Muscle layer of colon (tissue), 2 donors: Measurements from ENCODE around the gene PRAMEF4.
"Not testable (repeated sequence)": the region's sequence is repeated elsewhere in the genome, so short reads cannot be mapped to it uniquely, and the experiment has no call there.

Experiments
- H3K27ac ChIP-seq: one replicate; pipeline ENCODE4 v1.7.0; 2013; ENCODE audit warnings: low read depth, mild to moderate bottlenecking, low read length, moderate library complexity
- H3K27me3 ChIP-seq, 2 donors: one replicate each; pipeline ENCODE4 v1.7.0; 2013; ENCODE audit warnings: low read length in 2 of 2, mild to moderate bottlenecking in 2 of 2; ENCODE audit not compliant: insufficient read depth in 2 of 2, control insufficient read depth in 1 of 2
- H3K36me3 ChIP-seq: one replicate; pipeline ENCODE4 v1.7.0; 2013; ENCODE audit warnings: mild to moderate bottlenecking, low read length; ENCODE audit not compliant: insufficient read depth
- H3K4me1 ChIP-seq: one replicate; pipeline ENCODE4 v1.7.0; 2013; ENCODE audit warnings: mild to moderate bottlenecking, low read length; ENCODE audit not compliant: insufficient read depth
- H3K4me3 ChIP-seq, 2 donors: one replicate each; pipeline ENCODE4 v1.7.0; 2013; ENCODE audit warnings: low read length in 2 of 2, low read depth in 1 of 2, mild to moderate bottlenecking in 1 of 2, moderate library complexity in 1 of 2
- H3K9ac ChIP-seq: one replicate; pipeline ENCODE4 v1.7.0; 2013; ENCODE audit warnings: low read length
- H3K9me3 ChIP-seq: one replicate; pipeline ENCODE4 v1.7.0; 2013; ENCODE audit warnings: mild to moderate bottlenecking, low read length
- donor health status: abdominal sarcoma.
- donor health status: Adenocarcinoma of cecum.

The PRAMEF4 gene

GRCh38 chr1:12848620-12849019 is 37.4 kb downstream of the PRAMEF4 start, which contains the start of gene HNRNPCL1:
Gene HNRNPCL1 (minus strand): TSS chr1:12848720. CDS start chr1:12848289, 431 bp downstream.
- not testable (repeated sequence) for H3K27me3 ChIP-seq, H3K27ac ChIP-seq, H3K4me1 ChIP-seq, H3K9me3 ChIP-seq, H3K9ac ChIP-seq, H3K36me3 ChIP-seq, H3K4me3 ChIP-seq

DNA sequence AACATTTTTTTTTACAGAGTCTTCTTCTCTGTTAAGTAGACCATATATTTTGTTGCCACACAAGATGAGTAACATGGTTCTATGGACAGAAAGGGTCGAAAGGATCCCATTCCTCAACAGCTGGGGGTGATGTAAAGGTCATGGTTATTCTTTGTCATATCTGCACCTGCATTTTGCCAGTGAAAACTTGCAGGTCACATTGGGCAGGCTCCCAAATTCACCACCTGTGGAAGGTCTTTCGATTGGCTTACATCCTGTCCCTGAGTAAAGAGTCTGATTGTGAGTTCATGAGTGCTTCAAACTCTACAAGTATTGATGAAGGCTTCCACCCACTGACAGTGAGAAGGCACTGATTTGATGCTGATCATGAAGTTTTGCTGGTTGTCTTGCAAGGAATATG is 52.8 kb downstream of the PRAMEF4 start:
- not testable (repeated sequence) for H3K4me3 ChIP-seq

DNA sequence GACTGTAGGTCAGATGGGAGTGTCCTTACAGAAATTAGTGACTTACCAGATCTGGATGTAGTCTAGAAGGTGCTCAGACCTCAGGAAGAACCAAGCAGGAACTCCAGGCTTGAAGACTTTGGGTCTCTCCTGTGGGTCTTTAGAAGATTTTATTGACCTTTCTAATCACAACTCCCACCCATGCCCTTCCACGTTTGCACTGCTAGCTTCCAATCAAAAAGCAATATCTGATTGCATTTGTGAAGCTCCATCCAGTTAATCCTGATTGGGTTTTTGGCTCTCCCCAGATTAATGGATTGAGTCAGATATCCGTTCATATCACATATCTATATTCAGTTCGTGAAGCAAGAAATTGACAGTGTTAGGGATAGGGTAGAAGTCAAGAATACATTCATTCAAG is 54.7 kb downstream of the PRAMEF4 start, which contains the start of gene PRAMEF11:
PRAMEF11 (minus strand) TSS at position 101 of the 400 bp plus-strand sequence. CDS start 2,621 bp downstream, outside the sequence.
- not testable (repeated sequence) for H3K4me1 ChIP-seq, H3K4me3 ChIP-seq, H3K9me3 ChIP-seq, H3K27me3 ChIP-seq, H3K36me3 ChIP-seq, H3K27ac ChIP-seq, H3K9ac ChIP-seq

More for the DNA sequence above, 52.8 kb downstream of the PRAMEF4 start:
- H3K9me3 ChIP-seq, H3K27ac ChIP-seq, H3K9ac ChIP-seq, H3K27me3 ChIP-seq, H3K36me3 ChIP-seq, H3K4me1 ChIP-seq: not testable (repeated sequence)
